HL-60/S4 treated with retinoic acid at 250 ng/mL for 4 days and 3 days (cell line): ENCODE data around the gene LPIN1.
"Not testable (repeated sequence)": the region's sequence is repeated elsewhere in the genome, so short reads cannot be mapped to it uniquely, and the experiment has no call there.

Experiments used
- in situ Hi-C: fragments of 300-500 bp; cut with MboI; formaldehyde crosslinking; loops from 2 replicates; pipeline ENCODE4 v1.7.0; 2022; ENCODE audit warnings: low sequenced_read_pairs

The LPIN1 gene

GRCh38 chr2:11859975-11860374 is 113.5 kb downstream of the LPIN1 start:
- in situ Hi-C loops: not testable (repeated sequence)

- in situ Hi-C loops: no loop called here
Observed at GRCh38 chr2:11861044-11861443, 114.6 kb downstream of the LPIN1 start.

DNA sequence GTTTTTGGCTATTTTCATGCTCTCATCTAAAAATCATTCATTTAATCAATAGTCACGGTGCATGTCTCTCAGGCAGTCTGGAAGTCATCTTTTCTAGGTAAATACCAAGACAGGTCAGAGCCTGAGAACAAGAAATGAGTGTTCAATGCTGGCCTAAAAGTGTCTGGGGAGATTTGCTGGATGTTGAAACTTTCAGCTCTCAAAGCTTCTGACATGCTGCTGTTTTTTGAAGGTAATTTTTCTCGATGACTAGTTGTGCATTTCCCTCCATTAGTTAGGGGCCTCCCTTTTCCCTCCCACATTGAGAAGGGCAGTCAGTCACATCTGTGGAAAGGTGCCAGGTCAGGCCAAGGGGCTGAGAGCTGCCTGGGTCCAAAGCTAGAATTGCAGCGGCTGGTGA is 115.6 kb downstream of the LPIN1 start:
- in situ Hi-C loops: no loop called here

GRCh38 chr2:11863103-11863502 is 116.7 kb downstream of the LPIN1 start:
- in situ Hi-C loops: no loop called here

- in situ Hi-C loops: no loop called here
Observed at GRCh38 chr2:11863513-11864328, 117.3 kb downstream of the LPIN1 start.

DNA sequence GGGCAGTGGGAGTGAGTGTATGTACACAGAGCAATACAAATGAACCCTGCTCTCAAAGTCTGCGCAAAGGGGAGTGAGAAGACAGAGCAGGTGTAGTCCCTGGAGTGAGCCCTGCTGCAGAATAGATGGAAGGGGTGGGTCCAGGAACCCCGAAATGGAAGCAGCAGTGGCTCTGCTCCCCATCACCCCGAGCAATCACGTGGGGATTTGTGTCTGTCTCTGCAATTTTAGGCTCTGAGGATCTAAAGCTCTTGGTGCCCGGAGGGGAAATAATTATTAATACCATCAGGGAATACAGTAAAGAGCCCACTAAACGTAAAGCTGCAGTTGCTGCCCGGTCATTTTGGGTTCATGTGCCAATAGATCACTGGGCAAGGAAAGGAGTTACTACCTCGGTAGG is 118.3 kb downstream of the LPIN1 start:
- in situ Hi-C loops: no loop called here

DNA sequence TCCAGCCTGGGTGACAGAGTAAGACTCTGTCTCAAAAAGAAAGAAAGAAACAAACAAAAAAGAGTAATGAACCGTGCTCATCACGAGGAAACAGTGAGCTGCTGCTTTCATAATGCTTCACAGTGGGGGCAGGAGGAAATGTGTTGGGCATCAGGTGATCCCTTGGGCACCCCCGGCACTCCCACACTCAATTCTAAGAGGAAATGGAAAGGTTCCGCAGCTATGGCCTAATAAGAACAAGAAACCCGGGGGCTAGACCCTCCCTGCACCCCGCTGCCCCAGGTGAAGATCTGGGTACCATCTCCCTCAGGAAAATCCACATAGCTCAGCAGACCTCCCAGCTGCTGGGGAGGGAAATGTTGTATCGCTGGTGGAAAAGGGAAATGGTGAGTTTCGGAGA is 118.9 kb downstream of the LPIN1 start:
- in situ Hi-C loops: no loop called here

GRCh38 chr2:11865805-11866204 is 119.4 kb downstream of the LPIN1 start:
- in situ Hi-C loops: no loop called here

DNA sequence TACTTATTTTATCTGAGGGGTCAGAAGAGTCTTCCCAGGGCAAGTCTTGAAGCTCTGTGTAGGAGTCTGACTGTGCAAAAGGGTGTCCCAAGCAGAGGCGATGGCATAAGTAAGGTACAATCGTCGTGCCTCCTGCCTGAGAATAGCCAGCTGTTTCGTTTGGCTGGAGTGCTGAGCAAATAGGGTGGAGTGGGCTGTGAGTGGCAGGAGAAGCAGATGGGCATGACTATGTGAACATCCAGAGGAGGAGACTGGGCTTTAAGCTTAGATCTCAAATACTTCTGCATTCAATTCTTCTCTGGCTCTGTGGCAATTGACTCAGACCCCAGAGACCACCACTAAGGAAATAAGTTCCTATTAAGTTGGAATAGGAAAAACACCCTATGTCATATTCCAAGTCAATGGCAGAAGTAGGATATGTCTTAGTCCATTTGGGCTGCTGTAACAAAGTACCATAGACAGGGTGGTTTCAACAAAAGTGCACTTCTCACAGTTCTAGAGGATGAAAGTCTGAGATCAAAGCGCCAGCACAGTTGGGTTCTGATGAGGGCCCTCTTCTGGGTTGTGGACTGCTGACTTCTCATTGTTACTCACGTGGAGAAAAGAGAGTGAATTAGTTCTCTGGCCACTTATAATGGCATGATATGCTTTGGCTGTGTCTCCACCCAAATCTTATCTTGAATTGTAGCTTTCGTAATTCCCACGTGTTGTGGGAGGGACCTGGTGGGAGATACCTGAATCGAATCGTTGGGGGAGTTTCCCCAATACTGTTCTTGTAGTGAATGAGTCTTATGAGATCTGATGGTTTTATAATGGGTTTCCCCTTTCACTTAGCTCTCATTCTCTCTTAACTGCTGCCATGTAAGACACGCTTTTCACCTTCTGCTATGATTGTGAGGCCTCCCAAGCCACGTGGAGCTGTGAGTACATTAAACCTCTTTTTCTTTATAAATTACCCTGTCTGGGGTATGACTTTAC is 120.2 kb downstream of the LPIN1 start:
- in situ Hi-C loops: no loop called here

GRCh38 chr2:11867926-11868325 is 121.5 kb downstream of the LPIN1 start:
- in situ Hi-C loops: no loop called here

- in situ Hi-C loops: no loop called here
Observed at GRCh38 chr2:11869391-11869991, 123.1 kb downstream of the LPIN1 start.

DNA sequence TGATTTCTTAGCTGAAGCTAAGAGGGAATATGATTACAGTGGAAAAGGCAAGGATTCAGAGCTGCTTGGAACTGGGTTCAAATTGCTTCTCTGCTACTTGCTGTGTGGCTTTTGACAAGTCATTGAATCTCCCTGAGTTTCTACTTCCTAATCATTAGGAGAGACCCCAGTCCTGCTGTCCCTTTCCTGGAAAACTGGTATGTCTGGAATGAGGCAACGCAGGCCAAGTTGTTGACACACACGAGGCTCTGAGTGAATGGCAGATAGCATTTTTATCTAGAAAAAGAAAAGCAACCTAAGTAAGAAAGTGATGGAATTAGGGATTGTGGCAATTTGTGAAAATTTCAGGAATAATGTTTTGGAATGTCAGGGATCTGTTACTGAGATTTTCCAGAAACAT is 123.6 kb downstream of the LPIN1 start:
- in situ Hi-C loops: no loop called here

DNA sequence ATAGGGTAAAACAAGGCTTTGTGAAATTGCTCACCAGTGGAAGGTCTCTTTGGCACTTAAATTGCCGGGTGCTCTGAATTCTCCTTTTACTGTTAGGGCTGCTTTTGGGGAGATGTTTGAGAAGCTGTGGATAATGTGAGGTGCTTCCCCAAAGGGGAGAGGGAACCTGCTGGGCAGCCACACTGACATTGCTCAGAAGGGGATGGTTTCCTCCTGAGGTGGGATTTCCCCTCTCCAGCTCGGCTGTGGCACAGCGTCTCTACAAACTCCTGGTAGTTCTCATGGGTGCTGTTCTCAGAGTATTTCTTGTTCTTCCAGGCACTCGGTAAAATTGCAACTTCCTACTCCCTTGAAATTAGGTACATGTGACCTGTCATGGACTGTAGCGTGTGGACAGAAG is 124.2 kb downstream of the LPIN1 start:
- in situ Hi-C loops: no loop called here

- in situ Hi-C loops: no loop called here
Observed at GRCh38 chr2:11871421-11871820, 125.0 kb downstream of the LPIN1 start.

DNA sequence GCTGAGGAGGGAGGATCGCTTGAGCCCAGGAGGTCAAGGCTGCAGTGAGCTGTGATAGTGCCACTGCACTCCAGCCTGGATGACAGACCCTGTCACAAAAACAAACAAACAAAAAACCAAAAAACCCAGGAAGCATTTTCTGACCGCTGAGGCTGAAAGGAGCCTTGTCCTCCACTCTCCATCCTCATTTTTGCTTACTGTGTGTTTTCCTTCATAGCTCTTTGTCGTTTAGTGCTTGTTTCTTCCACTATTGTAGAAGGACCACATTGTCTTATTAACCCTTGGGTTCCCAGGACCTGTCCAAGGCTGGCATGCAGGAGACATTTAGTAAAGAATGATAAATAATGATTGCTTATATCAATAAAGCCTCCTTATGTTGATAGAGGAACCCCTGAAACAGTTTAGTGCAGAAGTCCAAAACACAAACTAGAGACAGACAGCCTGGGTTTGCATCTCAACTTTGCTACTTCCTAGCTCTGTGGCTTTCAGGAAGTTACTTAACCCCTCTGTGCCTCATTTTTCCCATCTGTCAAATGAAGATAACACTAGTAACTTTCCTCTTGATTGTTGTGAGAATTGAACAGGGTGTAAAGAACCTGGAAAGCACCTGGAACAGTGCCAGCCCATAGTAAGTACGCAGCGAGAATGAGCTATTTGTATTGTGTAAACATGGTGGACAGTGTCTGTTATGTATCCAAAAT is 126.0 kb downstream of the LPIN1 start:
- in situ Hi-C loops: no loop called here

DNA sequence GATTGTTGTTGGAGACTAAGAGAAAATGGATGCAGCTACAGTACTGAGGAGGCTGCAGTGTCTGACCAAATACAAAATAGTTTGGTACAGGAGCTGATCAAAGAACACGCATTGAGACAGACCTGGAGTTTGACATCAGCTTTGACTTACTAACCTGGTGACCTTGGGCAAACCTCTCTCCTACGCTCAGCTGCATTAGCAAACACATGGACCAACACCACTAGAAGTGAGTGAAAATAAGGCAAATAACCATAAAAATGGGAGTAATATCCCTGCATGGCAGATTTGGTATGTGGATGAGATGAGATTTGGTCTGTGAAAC is 126.5 kb downstream of the LPIN1 start:
- in situ Hi-C loops: no loop called here

DNA sequence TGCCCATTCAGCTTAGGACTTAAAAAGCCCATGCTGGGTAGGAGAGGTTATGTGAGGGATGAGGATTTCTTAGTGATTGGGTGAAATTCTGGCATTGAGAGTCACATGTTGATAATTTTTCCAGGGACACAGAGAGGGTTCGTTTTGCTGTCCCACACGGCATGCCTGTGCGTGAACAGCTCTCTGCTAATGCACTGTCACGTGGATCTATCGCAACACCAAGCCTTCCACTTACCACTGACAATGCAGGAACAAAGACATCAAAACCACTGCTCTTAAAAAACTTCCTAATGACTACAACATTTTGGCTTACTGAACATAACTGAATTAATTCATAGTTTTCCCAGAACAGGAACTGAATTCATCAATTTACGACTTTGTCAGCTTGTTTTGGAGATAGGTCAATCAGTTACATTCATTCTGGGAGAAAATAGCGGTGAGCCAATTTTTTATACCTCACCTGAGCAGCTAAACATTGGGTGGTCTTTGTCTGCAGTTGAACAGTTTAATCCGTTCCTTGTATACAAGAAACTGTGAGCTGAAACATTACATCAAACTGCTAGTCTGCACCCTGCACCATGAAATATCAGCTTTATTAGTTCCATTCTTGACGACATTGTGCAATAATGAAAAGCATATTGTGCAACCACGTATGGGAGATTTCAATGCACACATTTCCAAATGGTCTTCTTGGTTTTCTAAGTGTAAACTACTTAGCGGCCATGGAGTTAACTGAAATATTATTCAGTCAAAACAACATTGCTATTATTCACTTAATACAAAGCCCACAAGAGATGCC is 127.1 kb downstream of the LPIN1 start:
- in situ Hi-C loops: no loop called here

DNA sequence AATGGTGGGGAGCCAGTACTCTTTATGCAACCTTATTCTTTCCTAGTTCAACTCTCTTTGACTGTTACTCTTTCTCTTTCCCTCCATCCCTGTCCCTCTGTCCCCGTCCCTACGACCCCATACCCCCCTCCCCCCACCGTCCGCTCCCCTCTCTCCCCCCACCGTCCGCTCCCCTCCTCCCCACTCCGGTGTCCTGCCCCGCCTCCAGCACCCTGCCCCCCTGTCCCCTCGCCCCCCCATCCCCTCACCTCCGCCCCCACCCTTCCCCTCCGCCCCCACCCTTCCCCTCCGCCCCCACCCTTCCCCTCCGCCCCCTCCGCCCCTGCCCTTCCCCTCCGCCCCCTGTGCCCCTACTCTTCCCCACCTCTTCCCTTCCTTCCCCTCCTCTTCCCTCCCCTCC is 128.4 kb downstream of the LPIN1 start:
- in situ Hi-C loops: no loop called here

DNA sequence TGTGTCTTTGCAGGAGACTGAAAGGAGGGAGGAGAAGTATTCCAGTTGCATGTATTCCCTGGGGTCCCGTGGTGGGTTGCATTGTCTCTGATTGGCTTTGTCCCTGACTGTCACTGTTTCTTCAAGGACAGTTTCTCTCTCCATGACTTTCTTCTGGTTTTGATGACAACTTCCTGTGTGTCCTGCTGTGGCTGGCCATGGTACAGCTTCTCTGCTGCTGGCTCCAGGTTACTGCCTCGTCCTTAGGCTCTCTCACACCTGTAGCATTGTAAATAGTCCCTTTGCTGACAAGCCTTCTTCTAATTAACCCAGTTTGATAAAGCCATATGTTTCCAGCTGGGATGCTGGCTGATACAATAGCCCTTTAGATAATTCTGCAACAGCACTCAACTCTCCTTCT is 129.0 kb downstream of the LPIN1 start:
- in situ Hi-C loops: no loop called here

DNA sequence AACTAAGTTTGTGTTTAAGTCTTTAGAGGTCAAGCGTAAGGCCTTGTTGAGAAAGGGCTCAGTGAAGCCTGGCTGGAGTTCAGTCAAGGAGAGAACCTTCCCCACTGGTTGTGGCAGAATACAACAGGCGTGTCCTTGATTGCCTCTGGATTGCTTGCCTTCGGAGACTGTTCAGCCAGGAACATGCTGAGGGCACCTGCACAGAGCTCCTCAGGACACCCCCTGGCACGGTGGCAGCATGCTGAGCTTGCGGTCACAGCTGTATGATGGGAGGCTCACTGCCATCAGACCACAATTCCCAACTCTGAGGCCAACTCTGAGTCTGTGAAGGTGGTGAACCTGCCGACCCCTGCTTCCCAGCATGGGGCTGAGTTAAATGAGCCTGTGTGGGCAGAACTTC is 130.0 kb downstream of the LPIN1 start:
- in situ Hi-C loops: no loop called here
